PC-9 (cell line): ENCODE data around the gene DYNLRB1. TPM values are rescaled to one million over a fixed set of nuclear protein-coding genes. Genes with fewer than 3 reads are reported as not detected.

ENCODE experiments used
- BruUV-seq: library from RNA; stranded (reverse); fragments of 400-500 nt; replicated peaks from 2 replicates; lab custom pipeline; 2021; lab: Mats Ljungman, UMichigan
- CTCF ChIA-PET: fragments of 300-600 bp; sonication (Branson Sonifier 250); formaldehyde crosslinking; loops from one replicate; lab custom pipeline; 2022; ENCODE audit warnings: antibody characterized with exemption; lab: Charles Lee
- POLR2A ChIA-PET: fragments of 300-600 bp; sonication (Branson Sonifier 250); formaldehyde crosslinking; loops from one replicate; lab custom pipeline; 2022; ENCODE audit warnings: antibody characterized with exemption; ENCODE audit not compliant: unreplicated experiment; lab: Charles Lee
- DNase-seq, 2 experiments: peaks; one replicate each; pipeline versions ENCODE4 v3.0.0 to v3.0.0-alpha.2; 2015 to 2022; ENCODE audit warnings: mixed read lengths in 1 of 2
- H2AFZ ChIP-seq: fragments of 200-600 bp; sonication (generic); 2 replicates; pipeline ENCODE4 v1.8.1; 2017; ENCODE audit warnings: antibody characterized with exemption
- H3F3A ChIP-seq: fragments of 200-600 bp; sonication (generic); 2 replicates; pipeline ENCODE4 v1.8.1; 2017; ENCODE audit warnings: antibody characterized with exemption, mild to moderate bottlenecking, low read depth; ENCODE audit not compliant: insufficient read depth
- H3K27ac ChIP-seq: fragments of 200-600 bp; sonication (generic); 2 replicates; pipeline ENCODE4 v1.6.1; 2016; ENCODE audit warnings: mixed run types
- H3K27me3 ChIP-seq: fragments of 200-600 bp; sonication (generic); 2 replicates; pipeline ENCODE4 v1.6.1; 2016; ENCODE audit warnings: low read depth, mixed run types; ENCODE audit not compliant: insufficient read depth
- H3K36me3 ChIP-seq: fragments of 200-600 bp; sonication (generic); 2 replicates; pipeline ENCODE4 v1.6.1; 2016; ENCODE audit warnings: low read depth, mixed run types
- H3K4me1 ChIP-seq: fragments of 200-600 bp; sonication (generic); replicated peaks from 2 replicates; pipeline ENCODE4 v1.6.1; 2016; ENCODE audit warnings: mixed run types; ENCODE audit not compliant: insufficient read depth
- H3K4me2 ChIP-seq: fragments of 200-600 bp; sonication (generic); 2 replicates; pipeline ENCODE4 v1.6.1; 2017; ENCODE audit warnings: mixed run types
- H3K4me3 ChIP-seq: fragments of 200-600 bp; sonication (generic); 2 replicates; pipeline ENCODE4 v1.6.1; 2016; ENCODE audit warnings: mixed run types
- H3K79me2 ChIP-seq: fragments of 200-600 bp; sonication (generic); 2 replicates; pipeline ENCODE4 v1.6.1; 2017; ENCODE audit warnings: low read depth, mixed run types
- H3K9me2 ChIP-seq: fragments of 200-600 bp; sonication (generic); 2 replicates; pipeline ENCODE4 v1.8.1; 2017; ENCODE audit warnings: mild to moderate bottlenecking; ENCODE audit not compliant: insufficient read depth
- H3K9me3 ChIP-seq: fragments of 200-600 bp; sonication (generic); 2 replicates; pipeline ENCODE4 v1.8.1; 2016; ENCODE audit warnings: low read depth; ENCODE audit not compliant: insufficient read depth
- H4K20me1 ChIP-seq: fragments of 200-600 bp; sonication (generic); 2 replicates; pipeline ENCODE4 v1.8.1; 2017; ENCODE audit not compliant: insufficient read depth
- EZH2 ChIP-seq: fragments of 200-600 bp; sonication (generic); IDR thresholded peaks from 2 replicates; pipeline ENCODE4 v1.8.0; 2017; ENCODE audit warnings: antibody characterized with exemption, low read depth
- intact Hi-C: fragments of 100-400 bp; cut with micrococcal nuclease; formaldehyde crosslinking; loops from one replicate; pipeline ENCODE4 v1.10.0; 2022; ENCODE audit not compliant: unreplicated experiment
- total RNA-seq: library from RNA; stranded (reverse); gene quantifications from 2 replicates; pipeline ENCODE4 v1.2.3, GENCODE V29; 2021
- TF ChIP-seq, protein P1 (sequence below): fragments of 200-600 bp; sonication (generic); conservative IDR thresholded peaks from 2 replicates; pipeline ENCODE4 v1.6.1; 2017; ENCODE audit warnings: mixed run types, antibody characterized with exemption, mild to moderate bottlenecking, moderate library complexity

The DYNLRB1 gene
- total RNA-seq, 1 experiment from 2014 or later, result 179 TPM

DNA sequence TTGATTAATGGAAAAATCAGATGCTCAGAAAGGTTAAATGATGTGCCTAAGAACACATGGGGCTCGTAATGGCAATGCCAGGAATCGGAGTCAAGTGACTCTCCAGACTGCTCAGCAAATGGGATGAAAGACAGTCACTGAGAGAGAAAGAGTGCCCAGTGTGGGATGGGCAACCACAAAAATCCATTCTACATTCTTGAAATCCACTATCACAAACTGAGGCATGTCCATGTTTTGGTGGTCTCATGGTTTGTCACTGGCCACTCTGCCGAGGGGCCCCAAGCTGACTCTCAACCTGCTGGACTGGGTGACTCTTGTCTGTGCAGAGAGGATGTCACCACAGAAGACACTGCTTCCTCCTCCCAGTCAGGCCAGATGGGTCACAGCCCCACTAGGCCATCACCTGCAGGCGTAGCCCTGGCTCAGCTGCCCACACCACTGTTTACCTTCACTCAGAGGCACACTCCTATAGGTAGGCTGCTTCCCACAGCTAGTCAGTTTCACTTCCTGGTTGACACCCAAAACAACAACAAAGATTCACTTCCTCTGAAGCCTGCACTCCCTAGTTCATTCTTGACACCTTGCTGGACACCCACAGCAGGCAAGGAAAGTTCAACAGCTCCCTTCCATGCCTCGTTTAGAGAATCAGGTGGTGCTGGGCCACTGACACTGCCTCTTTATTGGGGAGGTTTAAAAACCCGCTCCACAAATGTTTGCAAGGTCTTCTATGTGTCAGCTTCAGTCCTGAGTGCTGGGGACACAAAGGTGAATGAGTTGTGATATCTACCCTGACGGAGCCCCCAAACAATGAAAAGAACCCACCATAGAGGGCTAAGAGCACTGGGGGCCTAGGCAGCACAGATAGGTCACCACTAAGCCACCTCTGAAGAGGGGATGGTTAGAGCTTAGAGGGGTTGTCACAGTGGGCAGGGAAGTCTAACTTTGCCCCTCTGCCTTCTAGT, 64.0 kb downstream of the DYNLRB1 start:
- Histone ChIP-seq H3K36me3 (no peaks in the 10 kb centered on the region; the same call in 1 of the 2 replicates), H3F3A (peaks cover 9% of the 10 kb centered on the region; the same call in 1 of the 2 replicates), H3K27me3 (no peaks in the 10 kb centered on the region), H3K79me2 (no peaks in the 10 kb centered on the region), H2AFZ (no peak overlapping the region), H3K9me3 (no peaks in the 10 kb centered on the region), H3K4me2 (no peak overlapping the region), H4K20me1 (no peaks in the 10 kb centered on the region), H3K4me1 (peaks cover 31% of the 10 kb centered on the region), H3K27ac (peak overlapping the region; percentile 40; the same call in 1 of the 2 replicates), H3K9me2 (no peaks in the 10 kb centered on the region), H3K4me3 (no peak overlapping the region)
- intact Hi-C loops, result loop anchor here (1.0 to 5.0 kb wide), 7 partner anchors 54 to 390 kb away; partner anchors contain the start of gene PIGU
- ChIA-PET CTCF (interaction anchor here (0.7 to 1.9 kb wide), 3 partner anchors 49 to 189 kb away, joined by 3 to 6 read pairs (median 4); no protein-coding TSS in a partner anchor), POLR2A (interaction anchor here (0.5 to 0.6 kb wide), 4 partner anchors 9 to 719 kb away, joined by 3 to 11 read pairs (median 6); no protein-coding TSS in a partner anchor)
- peak; percentile 57 to 72 for DNase-seq
- no TSS peak for BruUV-seq
- TF ChIP-seq, protein P1, sequence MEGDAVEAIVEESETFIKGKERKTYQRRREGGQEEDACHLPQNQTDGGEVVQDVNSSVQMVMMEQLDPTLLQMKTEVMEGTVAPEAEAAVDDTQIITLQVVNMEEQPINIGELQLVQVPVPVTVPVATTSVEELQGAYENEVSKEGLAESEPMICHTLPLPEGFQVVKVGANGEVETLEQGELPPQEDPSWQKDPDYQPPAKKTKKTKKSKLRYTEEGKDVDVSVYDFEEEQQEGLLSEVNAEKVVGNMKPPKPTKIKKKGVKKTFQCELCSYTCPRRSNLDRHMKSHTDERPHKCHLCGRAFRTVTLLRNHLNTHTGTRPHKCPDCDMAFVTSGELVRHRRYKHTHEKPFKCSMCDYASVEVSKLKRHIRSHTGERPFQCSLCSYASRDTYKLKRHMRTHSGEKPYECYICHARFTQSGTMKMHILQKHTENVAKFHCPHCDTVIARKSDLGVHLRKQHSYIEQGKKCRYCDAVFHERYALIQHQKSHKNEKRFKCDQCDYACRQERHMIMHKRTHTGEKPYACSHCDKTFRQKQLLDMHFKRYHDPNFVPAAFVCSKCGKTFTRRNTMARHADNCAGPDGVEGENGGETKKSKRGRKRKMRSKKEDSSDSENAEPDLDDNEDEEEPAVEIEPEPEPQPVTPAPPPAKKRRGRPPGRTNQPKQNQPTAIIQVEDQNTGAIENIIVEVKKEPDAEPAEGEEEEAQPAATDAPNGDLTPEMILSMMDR, result no peak
- TF ChIP-seq EZH2, result no peak

DNA sequence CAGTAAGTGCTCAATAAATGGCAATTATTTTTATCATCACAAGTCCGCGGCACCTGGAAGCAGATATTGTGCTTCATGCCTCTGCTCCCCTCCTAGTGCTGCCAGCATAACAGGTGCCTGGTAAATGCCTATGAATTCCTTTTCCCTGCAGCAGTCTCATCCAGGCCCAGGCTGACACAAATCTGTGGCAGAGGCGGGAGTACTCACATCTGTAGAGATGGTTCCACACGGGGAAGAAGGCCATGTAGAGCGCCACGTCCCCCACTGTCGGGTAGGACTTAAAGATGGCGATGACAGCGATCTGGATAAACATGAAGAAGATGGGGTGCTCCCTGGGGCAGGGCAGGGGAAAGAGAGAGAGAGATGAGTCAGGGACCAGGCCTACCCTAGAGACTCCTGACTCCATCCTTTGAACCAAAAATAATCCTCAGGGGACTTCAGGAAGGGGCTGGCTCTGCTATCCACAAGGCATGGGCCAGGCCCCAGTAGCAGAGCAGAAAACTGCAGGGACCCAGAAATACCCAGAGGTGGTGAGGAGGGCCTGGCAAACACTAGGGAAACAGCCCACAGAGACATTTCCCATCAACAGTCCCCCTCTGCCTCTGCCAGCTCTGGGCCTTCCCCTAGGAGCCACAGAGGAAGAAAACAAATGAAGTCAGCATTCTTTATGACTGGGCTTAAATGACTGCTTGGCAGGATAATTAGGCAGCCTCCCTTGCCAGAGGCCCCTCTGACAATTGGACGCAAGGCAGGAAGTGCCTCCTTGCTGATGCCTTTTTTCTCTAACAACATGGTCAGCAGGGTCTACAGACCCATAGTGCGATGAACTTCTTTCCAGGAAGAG, 65.3 kb downstream of the DYNLRB1 start:
- Histone ChIP-seq H3K4me1 (peaks cover 31% of the 10 kb centered on the region), H3K4me3 (no peak overlapping the region), H3K27me3 (no peaks in the 10 kb centered on the region), H3K9me3 (no peaks in the 10 kb centered on the region), H3K9me2 (no peaks in the 10 kb centered on the region), H3K4me2 (no peak overlapping the region), H4K20me1 (no peaks in the 10 kb centered on the region), H3K79me2 (no peaks in the 10 kb centered on the region), H3F3A (peaks cover 9% of the 10 kb centered on the region; the same call in 1 of the 2 replicates), H3K36me3 (no peaks in the 10 kb centered on the region; the same call in 1 of the 2 replicates), H3K27ac (no peak overlapping the region), H2AFZ (no peak overlapping the region)
- DNase-seq, result no peak
- POLR2A ChIA-PET, result no interaction called here
- CTCF ChIA-PET, result interaction anchor here (0.7 to 1.2 kb wide), 2 partner anchors 14 to 188 kb away, joined by 3 to 4 read pairs; no protein-coding TSS in a partner anchor
- no peak for TF ChIP-seq EZH2
- TF ChIP-seq, protein P1, result no peak
- intact Hi-C loops, result no loop called here
- BruUV-seq, result no TSS peak

DNA sequence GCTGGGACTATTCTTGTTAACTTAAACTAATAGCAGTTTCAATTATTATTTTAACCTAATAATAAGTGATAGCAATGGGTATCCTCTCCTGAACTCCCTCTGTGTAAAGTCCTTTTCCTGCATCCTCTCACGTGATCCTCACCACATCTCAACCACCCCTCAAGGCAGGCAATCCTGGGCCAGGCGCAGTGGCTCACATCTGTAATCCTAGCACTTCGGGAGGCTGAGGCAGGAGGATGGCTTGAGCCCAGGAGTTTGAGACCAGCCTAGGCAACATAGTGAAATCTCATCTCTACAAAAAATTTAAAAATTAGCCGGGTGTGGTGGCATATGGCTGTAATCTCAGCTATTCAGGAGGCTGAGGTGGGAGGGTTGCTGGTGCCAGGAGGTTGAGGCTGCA, 66.0 kb downstream of the DYNLRB1 start:
- Histone ChIP-seq H3K79me2 (no peaks in the 10 kb centered on the region), H3K36me3 (no peaks in the 10 kb centered on the region; the same call in 1 of the 2 replicates), H3K4me1 (peaks cover 31% of the 10 kb centered on the region), H2AFZ (no peak overlapping the region), H3F3A (peaks cover 9% of the 10 kb centered on the region; the same call in 1 of the 2 replicates), H3K4me3 (no peak overlapping the region), H4K20me1 (no peaks in the 10 kb centered on the region), H3K27ac (no peak overlapping the region), H3K27me3 (no peaks in the 10 kb centered on the region), H3K9me2 (no peaks in the 10 kb centered on the region), H3K4me2 (no peak overlapping the region), H3K9me3 (no peaks in the 10 kb centered on the region)
- no peak for TF ChIP-seq EZH2
- TF ChIP-seq, protein P1, result no peak
- intact Hi-C loops, result no loop called here
- no TSS peak for BruUV-seq
- ChIA-PET CTCF (no interaction called here), POLR2A (no interaction called here)
- no peak for DNase-seq
